GM18520 (cell line): Measurements from ENCODE around the gene TPSB2.
"Not testable (repeated sequence)": the region's sequence is repeated elsewhere in the genome, so short reads cannot be mapped to it uniquely, and the experiment has no call there.

Source experiments
- ATAC-seq: cut with Tn5 transposase; IDR thresholded peaks from one replicate; pipeline ENCODE4 v1.9.1; 2021; ENCODE audit not compliant: unreplicated experiment

TPSB2 gene

DNA sequence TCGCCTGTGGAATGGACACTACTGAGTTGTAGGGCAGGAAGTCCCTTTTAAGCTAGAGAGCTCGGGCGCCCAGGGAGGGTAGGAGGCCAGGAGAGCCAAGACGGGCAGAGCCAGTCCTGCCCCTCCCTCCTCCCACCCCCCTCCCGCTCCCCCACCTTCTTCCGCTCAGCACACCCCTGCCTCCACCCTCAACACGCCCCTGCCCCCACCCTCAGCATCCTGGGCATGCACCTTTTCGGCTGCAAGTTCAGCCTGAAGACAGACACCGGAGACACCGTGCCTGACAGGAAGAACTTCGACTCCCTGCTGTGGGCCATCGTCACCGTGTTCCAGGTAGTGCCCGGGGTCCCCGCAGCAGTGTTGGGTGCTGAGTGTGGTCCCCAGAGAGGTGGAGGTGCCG lies 23.2 kb downstream of the TPSB2 start:
- ATAC-seq = no peak

DNA sequence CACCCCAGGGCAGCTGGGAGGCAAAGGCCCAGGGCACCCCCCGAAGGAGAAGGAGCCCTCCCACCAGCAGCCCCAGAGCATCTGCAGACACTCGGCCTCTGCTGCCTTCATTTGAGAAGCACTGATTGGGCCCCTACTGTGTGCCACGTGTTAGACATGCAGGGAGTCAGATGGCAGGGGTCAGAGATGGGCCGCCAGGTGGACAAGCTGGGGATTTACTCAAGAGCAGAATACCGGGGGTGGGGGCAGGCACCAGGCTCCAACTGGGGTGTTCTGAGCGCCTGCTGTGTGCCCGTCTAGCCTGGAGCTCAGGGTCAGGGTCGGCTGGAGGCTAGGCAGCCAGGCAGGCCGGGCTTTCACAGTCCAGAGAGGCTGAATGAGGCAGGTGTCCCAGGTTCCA lies 23.7 kb downstream of the TPSB2 start:
- no peak for ATAC-seq

DNA sequence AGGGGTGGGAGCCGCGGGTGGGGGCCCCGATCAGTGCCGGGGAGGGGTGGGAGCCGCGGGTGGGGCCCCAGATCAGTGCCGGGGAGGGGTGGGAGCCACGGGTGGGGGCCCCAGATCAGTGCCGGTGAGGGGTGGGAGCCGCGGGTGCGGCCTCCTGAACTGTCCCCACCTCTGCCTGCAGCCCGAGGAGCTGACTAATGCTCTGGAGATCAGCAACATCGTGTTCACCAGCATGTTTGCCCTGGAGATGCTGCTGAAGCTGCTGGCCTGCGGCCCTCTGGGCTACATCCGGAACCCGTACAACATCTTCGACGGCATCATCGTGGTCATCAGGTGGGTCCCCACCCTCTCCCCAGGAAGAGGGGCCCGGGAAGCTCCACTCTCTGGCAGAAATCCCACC lies 25.1 kb downstream of the TPSB2 start:
- ATAC-seq = no peak

DNA sequence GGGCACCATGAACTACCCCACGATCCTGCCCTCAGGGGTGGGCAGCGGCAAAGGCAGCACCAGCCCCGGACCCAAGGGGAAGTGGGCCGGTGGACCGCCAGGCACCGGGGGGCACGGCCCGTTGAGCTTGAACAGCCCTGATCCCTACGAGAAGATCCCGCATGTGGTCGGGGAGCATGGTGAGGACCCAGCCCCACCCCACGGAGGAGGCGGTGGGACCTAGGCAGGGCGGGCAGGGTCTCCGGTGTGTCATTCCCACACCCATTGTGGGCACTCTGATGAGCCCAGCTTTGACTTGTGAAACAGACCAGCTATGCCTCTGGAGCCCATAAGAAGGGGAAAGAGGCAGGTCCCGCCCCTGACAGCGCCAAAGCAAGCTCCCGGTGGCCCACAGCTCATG lies 27.7 kb downstream of the TPSB2 start:
- ATAC-seq = no peak

DNA sequence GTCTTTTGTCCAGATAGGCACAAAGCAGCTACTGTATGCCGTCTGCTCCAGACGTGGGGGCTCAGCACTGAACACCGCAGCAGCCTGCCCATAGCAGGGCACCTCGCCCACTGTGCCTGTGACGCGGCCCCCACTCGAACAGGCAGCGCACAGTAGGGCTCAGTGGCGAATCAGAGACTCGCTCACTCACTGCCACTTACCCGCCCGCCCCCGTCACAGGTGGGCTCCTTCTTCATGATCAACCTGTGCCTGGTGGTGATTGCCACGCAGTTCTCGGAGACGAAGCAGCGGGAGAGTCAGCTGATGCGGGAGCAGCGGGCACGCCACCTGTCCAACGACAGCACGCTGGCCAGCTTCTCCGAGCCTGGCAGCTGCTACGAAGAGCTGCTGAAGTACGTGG lies 28.5 kb downstream of the TPSB2 start:
- ATAC-seq = no peak

DNA sequence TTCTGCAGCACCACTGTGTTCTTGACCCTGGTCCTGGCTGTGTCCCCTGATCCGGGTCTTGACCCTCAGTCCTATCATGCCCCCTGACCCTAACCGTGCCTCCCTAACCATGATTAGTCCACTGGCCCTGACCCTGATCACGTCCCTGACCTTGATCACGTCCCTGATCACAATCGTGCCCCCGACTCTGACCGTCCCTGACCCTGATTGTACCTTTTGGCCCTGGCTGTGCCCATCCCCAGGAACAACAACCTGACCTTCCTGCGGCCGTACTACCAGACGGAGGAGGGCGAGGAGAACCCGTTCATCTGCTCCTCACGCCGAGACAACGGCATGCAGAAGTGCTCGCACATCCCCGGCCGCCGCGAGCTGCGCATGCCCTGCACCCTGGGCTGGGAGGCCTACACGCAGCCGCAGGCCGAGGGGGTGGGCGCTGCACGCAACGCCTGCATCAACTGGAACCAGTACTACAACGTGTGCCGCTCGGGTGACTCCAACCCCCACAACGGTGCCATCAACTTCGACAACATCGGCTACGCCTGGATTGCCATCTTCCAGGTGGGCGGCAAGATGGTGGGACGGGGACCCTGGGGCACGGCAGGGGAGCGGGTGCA lies 29.9 kb downstream of the TPSB2 start:
- no peak for ATAC-seq

DNA sequence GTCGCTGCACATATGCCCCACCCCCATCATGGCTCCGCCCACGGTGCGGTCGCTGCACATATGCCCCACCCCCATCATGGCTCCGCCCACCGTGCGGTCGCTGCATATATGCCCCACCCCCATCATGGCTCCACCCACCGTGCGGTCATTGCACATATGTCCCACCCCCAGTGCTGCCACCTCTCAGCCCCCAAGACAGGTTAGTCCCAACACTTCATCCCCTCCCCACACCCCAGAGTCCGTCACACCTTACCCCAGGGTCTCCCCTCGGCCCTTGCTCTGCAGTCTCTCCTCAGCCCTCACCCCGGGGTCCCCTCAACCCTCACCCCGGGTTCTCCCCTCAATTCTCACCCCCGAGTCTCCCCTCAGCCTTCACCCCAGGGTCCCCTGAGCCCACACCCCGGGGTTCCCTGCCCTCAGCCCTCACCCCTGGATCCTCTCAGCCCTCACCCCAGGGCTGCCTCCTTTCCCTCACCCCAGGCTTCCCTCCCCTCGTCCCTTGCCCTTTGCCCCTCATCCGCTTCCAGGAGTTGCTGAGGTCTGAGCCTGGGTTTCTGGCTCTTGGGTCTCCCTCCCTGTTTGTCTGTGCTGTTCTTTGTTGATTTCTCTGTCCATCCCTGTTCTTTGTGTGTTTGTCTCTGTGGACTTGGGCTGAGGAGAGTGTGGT lies 30.5 kb downstream of the TPSB2 start:
- ATAC-seq = no peak

DNA sequence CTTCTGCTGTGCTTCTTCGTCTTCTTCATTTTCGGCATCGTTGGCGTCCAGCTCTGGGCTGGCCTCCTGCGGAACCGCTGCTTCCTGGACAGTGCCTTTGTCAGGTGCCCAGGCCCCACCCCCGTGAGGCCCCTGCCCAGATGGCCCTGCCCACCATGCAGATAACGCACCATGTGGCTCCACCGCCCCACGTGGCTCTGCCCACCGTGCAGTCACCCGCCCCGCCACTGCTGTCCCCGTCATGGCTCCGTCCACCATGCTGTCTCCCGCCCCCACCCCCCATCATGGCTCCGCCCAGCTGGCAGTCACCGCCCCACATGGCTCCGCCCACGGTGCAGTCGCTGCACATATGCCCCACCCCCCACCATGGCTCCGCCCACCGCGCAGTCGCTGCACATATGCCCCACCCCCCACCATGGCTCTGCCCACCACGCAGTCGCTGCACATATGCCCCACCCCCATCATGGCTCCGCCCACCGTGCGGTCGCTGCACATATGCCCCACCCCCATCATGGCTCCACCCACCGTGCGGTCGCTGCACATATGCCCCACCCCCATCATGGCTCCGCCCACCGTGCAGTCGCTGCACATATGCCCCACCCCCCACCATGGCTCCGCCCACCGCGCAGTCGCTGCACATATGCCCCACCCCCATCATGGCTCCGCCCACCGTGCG lies 31.2 kb downstream of the TPSB2 start:
- ATAC-seq = not testable (repeated sequence)

DNA sequence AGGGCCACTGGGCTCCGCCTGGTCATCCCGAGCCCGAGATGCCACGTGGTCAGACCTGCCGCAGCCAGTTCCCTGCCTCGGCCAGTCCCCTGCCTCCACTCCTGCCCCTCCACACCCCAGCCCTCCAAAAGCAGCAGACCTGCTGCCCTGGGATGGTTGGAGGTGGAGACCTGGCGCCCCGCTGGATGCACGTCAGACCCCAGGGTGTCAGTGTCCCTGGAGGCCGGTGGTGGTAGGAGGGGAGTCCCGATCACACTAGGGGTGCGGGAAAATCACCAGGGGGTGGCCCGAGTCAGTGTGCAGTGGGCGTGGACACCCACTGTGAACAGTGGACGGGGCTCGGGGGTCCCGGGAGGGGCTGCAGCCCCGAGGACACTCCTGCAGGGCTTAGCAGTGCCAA lies 31.8 kb downstream of the TPSB2 start:
- no peak for ATAC-seq

DNA sequence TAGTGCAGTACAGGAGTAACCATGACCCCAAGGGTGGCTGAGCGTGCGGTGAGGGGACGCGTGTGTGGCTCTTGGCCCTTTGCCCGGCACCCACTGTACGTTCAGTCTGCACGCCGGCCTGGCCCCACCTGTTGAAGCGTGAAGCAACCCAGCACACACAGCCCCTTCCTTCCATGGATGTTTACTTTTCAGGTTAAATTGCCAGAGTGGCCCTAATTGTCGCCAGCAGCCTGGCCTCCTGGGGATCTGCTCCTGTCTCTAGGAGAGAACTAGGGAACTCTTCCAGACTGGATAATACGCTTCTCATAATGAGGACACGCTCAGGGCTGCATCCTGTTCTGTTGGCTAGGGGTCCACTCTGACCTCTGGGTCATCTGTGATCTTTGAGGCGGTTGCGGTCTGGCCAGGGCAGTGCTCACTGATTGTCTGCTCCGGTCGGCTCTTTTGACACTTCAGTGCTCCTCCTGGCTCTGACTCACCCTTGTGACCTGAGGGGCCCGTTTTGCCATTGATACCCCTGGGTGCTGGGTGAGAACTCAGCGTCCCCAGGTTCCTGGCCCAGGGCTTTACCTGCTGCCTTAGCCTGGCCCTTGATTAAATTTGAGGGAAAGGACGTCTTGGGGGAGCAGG lies 32.6 kb downstream of the TPSB2 start:
- ATAC-seq = no peak

DNA sequence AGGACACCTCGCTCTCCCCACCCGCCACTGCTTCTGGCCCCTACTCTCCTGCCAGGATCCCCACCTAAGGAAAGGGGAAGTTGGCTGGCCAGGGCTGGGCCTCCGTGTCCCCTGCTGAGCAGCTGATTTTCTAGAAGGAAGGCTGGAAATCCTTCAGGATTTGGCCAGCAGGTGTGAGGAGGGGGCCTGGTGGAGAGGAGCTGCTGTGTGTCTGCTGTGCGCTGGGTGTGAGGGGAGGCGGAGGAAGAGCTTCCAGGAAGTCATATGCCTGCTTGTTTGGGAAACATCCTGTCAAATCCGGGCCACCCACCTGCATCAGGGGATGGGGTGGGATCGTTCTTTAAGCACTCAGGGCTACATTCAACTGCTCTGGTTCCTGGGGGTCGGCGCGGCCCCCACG lies 33.5 kb downstream of the TPSB2 start:
- no peak for ATAC-seq

DNA sequence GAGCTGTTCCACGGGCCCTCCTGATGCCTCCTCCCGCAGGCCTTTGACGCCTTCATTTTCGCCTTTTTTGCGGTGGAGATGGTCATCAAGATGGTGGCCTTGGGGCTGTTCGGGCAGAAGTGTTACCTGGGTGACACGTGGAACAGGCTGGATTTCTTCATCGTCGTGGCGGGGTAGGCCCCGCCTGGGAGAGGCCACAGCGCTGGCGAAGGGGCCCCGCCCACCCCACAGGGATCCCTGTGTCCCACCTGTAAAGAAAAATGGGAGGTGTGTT lies 34.7 kb downstream of the TPSB2 start:
- no peak for ATAC-seq

DNA sequence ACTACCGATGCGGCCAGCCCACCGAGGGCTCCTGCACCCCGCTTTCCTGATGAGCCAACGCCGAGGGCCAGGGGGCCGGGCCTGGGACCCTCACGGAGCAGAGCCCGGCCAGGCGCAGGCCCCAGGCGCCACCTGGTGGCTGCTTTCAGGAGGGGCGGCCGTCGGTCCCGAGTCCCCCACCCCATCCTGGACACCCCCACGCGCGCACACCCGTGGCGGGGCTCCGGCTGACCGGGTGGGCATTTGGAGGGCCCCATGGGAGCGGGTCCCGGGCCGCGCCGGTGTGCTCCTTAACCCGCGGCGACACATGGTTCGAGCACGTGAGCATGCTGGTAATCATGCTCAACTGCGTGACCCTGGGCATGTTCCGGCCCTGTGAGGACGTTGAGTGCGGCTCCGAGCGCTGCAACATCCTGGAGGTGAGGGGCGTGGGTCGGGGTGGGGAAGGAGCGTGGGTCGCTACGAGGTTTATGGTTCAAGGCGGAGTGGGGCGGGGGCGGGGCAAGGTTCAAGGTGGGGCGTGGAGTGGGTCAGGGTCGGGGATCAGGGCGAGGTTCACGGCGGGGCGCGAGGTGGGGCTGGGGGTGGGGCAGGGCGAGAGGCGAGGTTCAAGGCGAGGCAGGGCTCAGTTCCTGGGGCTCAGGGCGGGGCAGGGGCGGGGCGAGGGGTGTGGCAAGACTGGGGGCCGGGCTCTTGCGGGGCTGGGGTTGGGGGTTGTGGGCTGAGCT lies 35.2 kb downstream of the TPSB2 start:
- no peak for ATAC-seq

DNA sequence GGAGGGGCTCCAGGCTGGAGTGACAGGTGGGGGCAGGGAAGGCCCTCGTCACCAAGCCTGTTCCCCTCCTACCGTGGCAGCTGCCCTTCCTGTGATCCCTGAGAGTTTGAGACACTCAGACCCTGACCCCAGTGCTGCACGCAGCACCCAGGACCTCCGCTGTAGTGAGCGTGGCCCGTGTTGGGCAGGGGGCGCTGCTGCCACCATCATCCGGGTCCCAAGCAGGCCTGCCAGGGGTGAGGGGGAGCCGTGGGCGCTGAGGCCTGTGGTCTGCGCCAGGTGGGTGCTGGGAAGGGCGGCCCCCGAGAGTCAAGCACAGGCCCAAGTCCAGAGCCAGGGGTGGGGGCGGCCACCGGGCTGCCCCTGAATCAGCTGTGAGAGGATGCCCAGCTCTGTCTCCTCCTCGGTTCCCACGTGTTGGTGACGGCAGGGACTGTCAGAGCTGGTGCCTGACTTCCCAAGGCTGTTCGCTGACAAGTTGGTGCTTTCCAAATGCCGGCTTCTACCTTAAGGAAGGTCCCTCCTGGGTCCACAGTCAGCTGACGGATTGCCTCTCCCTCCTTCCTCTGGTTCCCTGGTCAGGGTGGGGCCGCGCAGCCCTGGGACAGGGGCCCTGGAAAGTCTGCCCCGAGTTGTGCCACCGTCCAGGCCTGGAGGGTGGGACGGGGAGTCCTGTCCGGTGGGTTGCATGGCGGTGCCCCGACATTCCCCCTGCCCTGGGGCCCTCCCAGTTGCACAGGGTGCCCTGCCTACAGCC lies 36.0 kb downstream of the TPSB2 start:
- ATAC-seq = no peak

DNA sequence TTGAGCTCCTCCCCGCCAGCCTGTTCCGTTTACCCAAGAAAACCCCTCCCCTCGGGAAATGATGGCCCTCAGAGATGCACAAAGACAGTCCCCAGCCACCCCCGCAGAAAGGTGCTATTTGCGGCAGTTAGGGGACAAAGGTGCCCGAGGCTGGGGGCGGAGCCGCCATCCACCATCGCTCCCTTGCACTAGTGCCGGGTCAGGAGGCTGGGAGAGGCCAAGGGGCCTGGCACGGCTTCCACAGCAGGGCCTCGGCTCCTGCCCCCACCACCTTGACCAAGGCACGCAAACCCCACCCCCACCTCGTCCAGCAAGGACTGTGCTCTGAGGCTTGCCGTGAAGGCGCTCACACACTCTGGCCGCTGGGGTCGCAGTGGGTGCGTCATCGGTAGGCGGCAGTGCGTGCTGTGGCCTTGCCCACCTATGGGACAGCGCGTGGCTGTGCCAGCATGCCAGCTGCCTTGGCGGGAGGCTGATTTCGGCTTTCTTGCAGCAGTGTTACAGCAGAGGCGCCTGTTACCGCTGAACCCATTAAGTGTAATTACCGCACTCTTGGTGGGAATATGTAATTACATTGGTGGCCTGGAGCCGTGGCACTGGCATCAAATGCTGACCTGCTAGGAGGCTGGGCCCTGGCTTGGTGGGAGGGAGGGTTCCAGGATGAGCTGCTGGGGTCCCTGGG lies 36.7 kb downstream of the TPSB2 start:
- ATAC-seq = no peak

DNA sequence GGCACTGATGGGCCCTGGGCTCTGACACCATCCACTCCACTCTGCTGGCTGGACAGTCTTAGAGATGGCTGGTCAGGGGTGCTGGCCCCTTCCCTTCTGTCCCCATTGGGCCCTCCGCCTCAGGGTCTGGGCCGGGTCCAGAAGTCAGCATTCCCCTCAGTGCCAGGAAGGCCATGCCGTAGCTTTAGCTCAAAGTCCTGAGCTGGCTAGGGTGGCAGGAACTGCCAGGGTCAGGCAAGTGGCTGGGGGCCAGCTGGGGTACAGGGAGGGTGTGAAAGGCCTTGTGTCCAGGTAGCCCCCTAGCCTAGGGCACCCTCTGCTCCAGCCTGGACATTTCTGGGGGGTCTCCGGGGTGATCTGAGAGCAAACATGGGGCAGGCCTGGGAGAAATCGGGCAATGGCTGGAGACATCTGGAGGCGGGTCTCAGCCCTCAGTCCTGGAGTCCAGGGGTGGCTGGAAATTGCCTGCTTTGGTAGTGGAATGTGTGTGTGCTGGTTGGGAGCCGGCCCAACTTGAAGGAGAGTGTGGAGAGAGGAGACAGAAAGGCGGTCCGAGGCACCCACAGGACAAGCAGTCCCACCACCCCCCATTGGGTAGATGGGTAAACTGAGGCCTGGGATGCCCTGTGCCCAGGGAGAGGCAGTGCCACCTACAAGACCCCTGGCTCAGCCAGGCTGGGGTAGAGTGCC lies 37.5 kb downstream of the TPSB2 start:
- ATAC-seq = no peak

DNA sequence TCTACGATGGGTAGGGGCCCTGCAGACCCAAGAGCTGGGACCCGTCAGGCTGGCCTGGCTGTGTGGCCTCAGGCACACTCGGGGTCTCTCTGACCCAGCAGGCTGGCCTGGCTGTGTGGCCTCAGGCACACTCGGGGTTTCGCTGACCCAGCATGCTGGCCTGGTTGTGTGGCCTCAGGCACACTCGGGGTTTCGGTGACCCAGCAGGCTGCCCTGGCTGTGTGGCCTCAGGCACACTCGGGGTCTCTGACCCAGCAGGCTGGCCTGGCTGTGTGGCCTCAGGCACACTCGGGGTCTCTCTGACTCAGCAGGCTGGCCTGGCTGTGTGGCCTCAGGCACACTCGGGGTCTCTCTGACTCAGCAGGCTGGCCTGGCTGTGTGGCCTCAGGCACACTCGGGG lies 39.2 kb downstream of the TPSB2 start:
- ATAC-seq = not testable (repeated sequence)

DNA sequence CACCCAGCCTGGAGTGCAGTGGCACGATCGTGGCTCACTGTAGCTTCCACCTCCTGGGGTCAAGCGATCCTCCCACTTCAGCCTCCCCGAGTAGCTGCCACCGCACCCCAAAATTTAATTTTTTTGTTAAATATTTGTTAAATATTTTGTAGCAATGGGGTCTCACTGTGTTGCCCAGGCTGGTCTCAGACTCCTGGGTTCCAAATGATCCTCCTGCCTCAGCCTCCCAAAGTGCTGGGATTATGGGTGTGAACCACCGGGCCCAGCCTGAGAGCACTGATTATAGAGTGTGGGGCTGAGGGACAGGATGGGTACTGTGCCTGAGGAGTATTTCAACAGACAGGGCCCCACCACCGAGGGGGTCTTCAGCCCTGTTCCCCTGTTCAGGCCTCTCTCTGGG lies 40.5 kb downstream of the TPSB2 start:
- ATAC-seq = no peak

DNA sequence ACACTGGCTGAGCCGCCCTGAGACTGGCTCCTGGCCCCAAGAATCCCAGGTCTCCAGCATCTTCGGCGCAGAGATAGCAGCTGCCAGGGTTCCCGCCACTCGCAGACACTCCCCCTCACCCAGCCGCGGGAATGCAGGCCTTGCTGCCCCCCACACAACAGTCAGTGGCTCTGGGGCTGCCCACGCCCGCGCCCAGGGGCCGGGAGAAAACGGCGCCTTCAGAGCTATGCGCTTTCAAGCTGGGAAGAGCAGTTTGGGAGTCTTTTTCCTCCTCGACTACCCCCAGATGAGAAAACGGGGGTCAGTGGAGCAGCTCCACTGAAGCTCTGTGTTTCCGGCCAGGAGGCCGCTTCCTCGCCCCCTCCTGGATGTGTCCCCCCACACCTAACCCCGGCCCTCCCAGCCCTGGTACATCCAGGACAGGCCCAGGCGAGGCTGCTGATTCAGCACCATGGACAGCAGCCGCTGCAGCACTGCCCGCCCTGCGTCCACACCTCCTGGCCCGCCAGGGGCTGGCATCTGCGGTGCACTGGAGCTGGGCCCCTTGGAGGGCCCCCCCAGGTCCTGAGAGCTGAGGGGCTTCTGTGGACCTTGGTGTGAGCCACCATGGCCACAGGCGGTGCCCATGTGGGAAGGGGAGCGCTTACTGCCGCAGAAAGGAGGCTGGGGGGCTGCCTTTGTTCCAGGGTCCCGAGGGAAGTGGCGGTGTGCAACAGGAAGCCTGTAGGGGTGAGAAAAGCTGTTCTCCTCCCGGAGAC lies 41.4 kb downstream of the TPSB2 start:
- no peak for ATAC-seq
